ENCODE results near the gene MYO1G. TPM values are rescaled to one million over a fixed set of nuclear protein-coding genes. Genes with fewer than 3 reads are reported as not detected.

The MYO1G gene
- total RNA-seq, 2 experiments from 2014 or later = 155 to 157 TPM

- Histone ChIP-seq H3K27ac (ENCODE audit: low read depth in 1 of 2, low read length in 2 of 2) (no peak overlapping the region), H3K27me3 (ENCODE audit: control insufficient read depth in 1 of 2, insufficient read depth in 2 of 2, low read length in 2 of 2) (no peaks in the 10 kb centered on the region), H3K36me3 (ENCODE audit: insufficient read depth, low read length) (no peaks in the 10 kb centered on the region), H3K9me3 (ENCODE audit: control insufficient read depth in 1 of 2, insufficient read depth in 1 of 2, low read length in 2 of 2) (no peaks in the 10 kb centered on the region), H3K4me1 (ENCODE audit: insufficient read depth, low read length) (peaks cover 19% of the 10 kb centered on the region), H3K4me3 (ENCODE audit: low read length) (no peak overlapping the region)
- ChIA-PET CTCF (no interaction called here), POLR2A (interaction anchor here (1.0 to 1.3 kb wide), 2 partner anchors 9 to 108 kb away, joined by 3 read pairs; partner anchors contain the start of gene H2AZ2)
- TF ChIP-seq, protein P1, sequence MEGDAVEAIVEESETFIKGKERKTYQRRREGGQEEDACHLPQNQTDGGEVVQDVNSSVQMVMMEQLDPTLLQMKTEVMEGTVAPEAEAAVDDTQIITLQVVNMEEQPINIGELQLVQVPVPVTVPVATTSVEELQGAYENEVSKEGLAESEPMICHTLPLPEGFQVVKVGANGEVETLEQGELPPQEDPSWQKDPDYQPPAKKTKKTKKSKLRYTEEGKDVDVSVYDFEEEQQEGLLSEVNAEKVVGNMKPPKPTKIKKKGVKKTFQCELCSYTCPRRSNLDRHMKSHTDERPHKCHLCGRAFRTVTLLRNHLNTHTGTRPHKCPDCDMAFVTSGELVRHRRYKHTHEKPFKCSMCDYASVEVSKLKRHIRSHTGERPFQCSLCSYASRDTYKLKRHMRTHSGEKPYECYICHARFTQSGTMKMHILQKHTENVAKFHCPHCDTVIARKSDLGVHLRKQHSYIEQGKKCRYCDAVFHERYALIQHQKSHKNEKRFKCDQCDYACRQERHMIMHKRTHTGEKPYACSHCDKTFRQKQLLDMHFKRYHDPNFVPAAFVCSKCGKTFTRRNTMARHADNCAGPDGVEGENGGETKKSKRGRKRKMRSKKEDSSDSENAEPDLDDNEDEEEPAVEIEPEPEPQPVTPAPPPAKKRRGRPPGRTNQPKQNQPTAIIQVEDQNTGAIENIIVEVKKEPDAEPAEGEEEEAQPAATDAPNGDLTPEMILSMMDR (IDR thresholded peaks at IDR 0.05) = no peak
- H3K4me3 Mint-ChIP-seq = no peak overlapping the region
- H3K36me3 Mint-ChIP-seq (ENCODE audit: low read depth) = peaks cover 5% of the 10 kb centered on the region
- ATAC-seq (ENCODE audit: poor library complexity) (no peak), DNase-seq (no peak)
- H3K27me3 Mint-ChIP-seq = no peaks in the 10 kb centered on the region
- intact Hi-C loops (cut with DNase I, micrococcal nuclease) = no loop called here
- H3K27ac Mint-ChIP-seq = peak overlapping the region; percentile 55
- H3K9me3 Mint-ChIP-seq = no peaks in the 10 kb centered on the region
- H3K4me1 Mint-ChIP-seq (ENCODE audit: low read depth) = peaks cover 17% of the 10 kb centered on the region
Observed at GRCh38 chr7:44955733-44956132, 23.1 kb downstream of the MYO1G start.

- no peaks in the 10 kb centered on the region for H3K9me3 Mint-ChIP-seq
- H3K36me3 ChIP-seq (ENCODE audit: insufficient read depth, low read length) = no peaks in the 10 kb centered on the region
- DNase-seq (no peak), ATAC-seq (ENCODE audit: poor library complexity) (no peak)
- H3K9me3 ChIP-seq (ENCODE audit: control insufficient read depth in 1 of 2, insufficient read depth in 1 of 2, low read length in 2 of 2) = no peaks in the 10 kb centered on the region
- intact Hi-C loops (cut with DNase I, micrococcal nuclease) = no loop called here
- no peak overlapping the region for H3K27ac ChIP-seq (ENCODE audit: low read depth in 1 of 2, low read length in 2 of 2)
- H3K27ac Mint-ChIP-seq = no peak overlapping the region
- TF ChIP-seq, protein P1 (IDR thresholded peaks at IDR 0.05) = no peak
- H3K36me3 Mint-ChIP-seq (ENCODE audit: low read depth) = no peaks in the 10 kb centered on the region
- ChIA-PET CTCF (no interaction called here), POLR2A (no interaction called here)
- no peak overlapping the region for H3K4me3 ChIP-seq (ENCODE audit: low read length)
- H3K4me3 Mint-ChIP-seq = no peak overlapping the region
- H3K27me3 Mint-ChIP-seq = no peaks in the 10 kb centered on the region
- H3K4me1 ChIP-seq (ENCODE audit: insufficient read depth, low read length) = peaks cover 3% of the 10 kb centered on the region
- H3K27me3 ChIP-seq (ENCODE audit: control insufficient read depth in 1 of 2, insufficient read depth in 2 of 2, low read length in 2 of 2) = no peaks in the 10 kb centered on the region
- no peaks in the 10 kb centered on the region for H3K4me1 Mint-ChIP-seq (ENCODE audit: low read depth)
Observed at GRCh38 chr7:44953156-44953555, 25.7 kb downstream of the MYO1G start.

DNA sequence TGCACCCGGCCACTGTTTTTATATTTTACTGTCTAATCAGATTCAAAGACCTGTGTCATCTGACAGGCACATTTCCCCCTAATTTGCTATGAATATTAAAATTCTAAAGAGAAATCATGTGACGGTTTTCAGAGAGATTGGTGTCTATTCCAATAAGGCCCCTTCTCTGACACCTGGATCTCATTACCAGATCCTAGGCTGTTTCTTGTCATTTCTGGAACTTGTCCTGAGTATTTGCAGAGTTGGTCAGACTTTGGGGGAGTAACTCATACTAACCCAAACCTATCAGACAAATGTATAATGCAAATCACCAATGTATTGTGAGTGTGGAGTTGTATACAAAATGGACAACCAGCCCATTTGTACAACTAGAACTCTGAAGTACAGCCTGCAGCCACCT, 29.5 kb downstream of the MYO1G start:
- no peak overlapping the region for H3K4me3 Mint-ChIP-seq

More for the DNA sequence above, 29.5 kb downstream of the MYO1G start:
- Histone ChIP-seq H3K4me3 (ENCODE audit: low read length) (no peak overlapping the region), H3K9me3 (ENCODE audit: control insufficient read depth in 1 of 2, insufficient read depth in 1 of 2, low read length in 2 of 2) (no peaks in the 10 kb centered on the region), H3K27me3 (ENCODE audit: control insufficient read depth in 1 of 2, insufficient read depth in 2 of 2, low read length in 2 of 2) (no peaks in the 10 kb centered on the region), H3K36me3 (ENCODE audit: insufficient read depth, low read length) (no peaks in the 10 kb centered on the region), H3K4me1 (ENCODE audit: insufficient read depth, low read length) (no peaks in the 10 kb centered on the region), H3K27ac (ENCODE audit: low read depth in 1 of 2, low read length in 2 of 2) (no peak overlapping the region)
- ATAC-seq (ENCODE audit: poor library complexity) (no peak), DNase-seq (no peak)
- intact Hi-C loops (cut with DNase I, micrococcal nuclease) = no loop called here
- no peaks in the 10 kb centered on the region for H3K36me3 Mint-ChIP-seq (ENCODE audit: low read depth)
- no peaks in the 10 kb centered on the region for H3K9me3 Mint-ChIP-seq
- peaks cover 7% of the 10 kb centered on the region for H3K27me3 Mint-ChIP-seq
- no peak overlapping the region for H3K27ac Mint-ChIP-seq
- ChIA-PET POLR2A (no interaction called here), CTCF (no interaction called here)
- TF ChIP-seq, protein P1 (IDR thresholded peaks at IDR 0.05) = no peak
- no peaks in the 10 kb centered on the region for H3K4me1 Mint-ChIP-seq (ENCODE audit: low read depth)
